Prostate gland (tissue), 2 donors: ENCODE measurements around the gene WNT5B. TPM values are rescaled to one million over a fixed set of nuclear protein-coding genes. Genes with fewer than 3 reads are reported as not detected.

Experiments used
- DNase-seq: peaks from one replicate; pipeline ENCODE4 v3.0.0-alpha.2; 2019; ENCODE audit warnings: low spot score
- H3K27ac ChIP-seq, 2 donors: fragments of 200-600 bp; sonication (generic); 2 replicates each; pipeline ENCODE4 v1.5.1; 2017 to 2019
- H3K27me3 ChIP-seq: fragments of 200-600 bp; sonication (generic); replicated peaks from 2 replicates; pipeline ENCODE4 v1.5.1; 2019; ENCODE audit not compliant: insufficient read depth
- H3K36me3 ChIP-seq, 2 donors: fragments of 200-600 bp; sonication (generic); 1 replicate in 1 of 2; 2 replicates in 1 of 2; pipeline versions ENCODE4 v1.5.1 to v1.8.1; 2017 to 2019
- H3K4me1 ChIP-seq: fragments of 200-600 bp; sonication (generic); replicated peaks from 2 replicates; pipeline ENCODE4 v1.5.1; 2019
- H3K4me3 ChIP-seq, 2 donors: fragments of 200-600 bp; sonication (generic); 2 replicates each; pipeline ENCODE4 v1.5.1; 2017 to 2019
- H3K9me3 ChIP-seq: fragments of 200-600 bp; sonication (generic); 2 replicates; pipeline ENCODE4 v1.5.1; 2017
- CTCF ChIP-seq, 4 experiments: fragments of 200-600 bp in 2 of 4; fragments of 450-650 bp in 2 of 4; sonication (generic) in 2 of 4; IDR thresholded peaks; 1 replicate in 3 of 4; 2 replicates in 1 of 4; pipeline ENCODE4 v1.5.1; 2016 to 2019; ENCODE audit warnings: antibody characterized with exemption in 4 of 4, mild to moderate bottlenecking in 2 of 4, moderate library complexity in 2 of 4
- POLR2A ChIP-seq: fragments of 450-650 bp; IDR thresholded peaks from one replicate; pipeline ENCODE4 v1.6.1; 2016; ENCODE audit warnings: antibody characterized with exemption, mild to moderate bottlenecking
- POLR2AphosphoS5 ChIP-seq: sonication (generic); formaldehyde crosslinking; IDR thresholded peaks from one replicate; pipeline ENCODE4 v1.6.1; 2017; ENCODE audit warnings: antibody characterized with exemption
- WGBS: methylation state at CpG from one replicate; pipeline ENCODE4 v1.1.5; 2018; 5-methylcytosine and 5-hydroxymethylcytosine counted together
- intact Hi-C: fragments of 100-400 bp; cut with DNase I; formaldehyde crosslinking; loops from one replicate; pipeline ENCODE4 v1.14.2; 2022
- total RNA-seq, 2 donors: library from RNA; depleted of rRNA; stranded (reverse); fragments of >200 nt; gene quantifications; one replicate each; pipeline ENCODE4 v1.1.0, GENCODE V29; 2016

The WNT5B gene
- total RNA-seq, 2 donors from 2014 or later: 34.6 to 65.4 TPM

GRCh38 chr12:1593174-1594005 lies 35.6 kb upstream of the WNT5B start:
- Histone ChIP-seq H3K4me1 (peaks cover 12% of the 10 kb centered on the region), H3K4me3 (peak overlapping the region; percentile 73 to 75)

GRCh38 chr12:1594006-1594260 lies 35.1 kb upstream of the WNT5B start:
- DNase-seq: no peak
- intact Hi-C loops: loop anchor here (10.0 kb wide), 2 partner anchors 949 to 1019 kb away; no protein-coding TSS in a partner anchor
- WGBS: 0% methylated on average over 23 of the region's 34 CpGs
- Histone ChIP-seq H3K9me3 (no peaks in the 10 kb centered on the region), H3K27me3 (no peaks in the 10 kb centered on the region), H3K36me3 (no peaks in the 10 kb centered on the region), H3K4me3 (peak overlapping the region; percentile 73 to 75), H3K27ac (peak overlapping the region; percentile 96 to 97), H3K4me1 (peaks cover 12% of the 10 kb centered on the region)
- no peak for TF ChIP-seq CTCF (IDR thresholded peaks at IDR 0.05)
- TF ChIP-seq POLR2AphosphoS5: no peak
- peak; percentile 38 for TF ChIP-seq POLR2A

More at GRCh38 chr12:1593174-1594005, 35.6 kb upstream of the WNT5B start:
- peak; percentile 48 for DNase-seq
- Histone ChIP-seq H3K36me3 (no peaks in the 10 kb centered on the region), H3K27me3 (no peaks in the 10 kb centered on the region), H3K27ac (peak overlapping the region; percentile 96 to 97), H3K9me3 (no peaks in the 10 kb centered on the region)
- intact Hi-C loops: loop anchor here (10.0 kb wide), 2 partner anchors 949 to 1019 kb away; no protein-coding TSS in a partner anchor
- TF ChIP-seq POLR2AphosphoS5 (no peak), CTCF (IDR thresholded peaks at IDR 0.05) (no peak), POLR2A (no peak)
- WGBS: 8% methylated on average over 36 of the region's 56 CpGs

GRCh38 chr12:1594261-1595025 lies 34.6 kb upstream of the WNT5B start, which contains the start of gene FBXL14:
Gene FBXL14, minus strand, starts transcription at chr12:1594581. Its CDS starts 515 bp downstream, at chr12:1594066.
- H3K36me3 ChIP-seq: no peaks in the 10 kb centered on the region
- TF ChIP-seq POLR2A (peak; percentile 38), POLR2AphosphoS5 (peak; percentile 66), CTCF (IDR thresholded peaks at IDR 0.05) (peak in 1 of 4 experiments; percentile 16)
- peaks cover 12% of the 10 kb centered on the region for H3K4me1 ChIP-seq
- under 1% methylated on average over 71 of the region's 115 CpGs for WGBS
- peak; percentile 80 for DNase-seq
- no peaks in the 10 kb centered on the region for H3K9me3 ChIP-seq
- H3K4me3 ChIP-seq: peak within 1 kb of the TSS; percentile 73 to 75
- intact Hi-C loops: loop anchor here (10.0 kb wide), 2 partner anchors 950 to 1020 kb away; no protein-coding TSS in a partner anchor
- peak within 1 kb of the TSS; percentile 96 to 97 for H3K27ac ChIP-seq
- no peaks in the 10 kb centered on the region for H3K27me3 ChIP-seq

- TF ChIP-seq POLR2AphosphoS5 (peak; percentile 76), CTCF (IDR thresholded peaks at IDR 0.05) (no peak), POLR2A (no peak)
- 11% methylated on average over 19 of the region's 19 CpGs for WGBS
- intact Hi-C loops: loop anchor here (10.0 kb wide), 2 partner anchors 950 to 1020 kb away; no protein-coding TSS in a partner anchor
Observed at GRCh38 chr12:1595026-1595561, 33.9 kb upstream of the WNT5B start.

More at GRCh38 chr12:1595026-1595561, 33.9 kb upstream of the WNT5B start:
- no peaks in the 10 kb centered on the region for H3K27me3 ChIP-seq
- H3K4me3 ChIP-seq: peak overlapping the region; percentile 73 to 75
- H3K9me3 ChIP-seq: no peaks in the 10 kb centered on the region
- H3K36me3 ChIP-seq: no peaks in the 10 kb centered on the region
- peak; percentile 40 for DNase-seq
- peaks cover 12% of the 10 kb centered on the region for H3K4me1 ChIP-seq
- H3K27ac ChIP-seq: peak overlapping the region; percentile 96 to 97
